Fibroblast of skin of abdomen (primary cell): Measurements from ENCODE around the gene ZXDA.

Source experiments
- DNase-seq: peaks from one replicate; pipeline ENCODE4 v3.0.0-alpha.2; 2013

Gene ZXDA

DNA sequence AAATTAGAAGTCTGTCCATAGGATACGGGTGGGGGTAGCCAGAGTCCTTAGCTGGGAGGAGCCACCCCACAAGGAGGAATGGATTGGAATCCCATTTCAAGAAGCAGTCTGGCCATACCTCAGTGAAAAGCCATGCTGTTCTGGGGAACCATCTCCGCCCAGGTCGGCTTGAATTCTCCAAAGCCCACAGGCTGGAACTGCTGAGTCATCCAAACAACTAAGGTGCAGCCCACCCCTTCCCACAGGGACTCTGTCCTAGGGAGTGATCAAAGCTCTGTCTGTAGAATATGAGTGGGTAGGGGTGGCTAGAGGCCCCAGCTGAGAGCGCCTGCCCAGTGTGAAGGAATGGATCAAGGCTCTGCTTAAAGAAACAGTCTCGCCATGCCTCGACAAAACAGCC lies 38.8 kb downstream of the ZXDA start:
- DNase-seq = no peak
